Esophagus squamous epithelium (tissue), 5 donors: ENCODE data around the gene CAMTA1. TPM values are rescaled to one million over a fixed set of nuclear protein-coding genes. Genes with fewer than 3 reads are reported as not detected.

Source experiments
- DNase-seq: peaks from one replicate; lab custom pipeline; 2025; lab: John Stamatoyannopoulos, UW
- H3K27ac ChIP-seq, 4 donors: fragments of 200-600 bp; sonication (generic); one replicate each; pipeline ENCODE4 v1.5.1; 2016 to 2019; ENCODE audit warnings: mild to moderate bottlenecking in 1 of 4
- H3K27me3 ChIP-seq, 4 donors: fragments of 200-600 bp; sonication (generic); 1 replicate in 3 of 4; 2 replicates in 1 of 4; pipeline versions ENCODE4 v1.5.1 to v1.6.0; 2017 to 2021; ENCODE audit warnings: antibody characterized with exemption in 1 of 4
- H3K36me3 ChIP-seq, 3 donors: fragments of 200-600 bp; sonication (generic); one replicate each; pipeline ENCODE4 v1.5.1; 2016 to 2019
- H3K4me1 ChIP-seq, 3 donors: fragments of 200-600 bp; sonication (generic); one replicate each; pipeline ENCODE4 v1.5.1; 2017 to 2019
- H3K4me3 ChIP-seq, 4 donors: fragments of 200-600 bp; sonication (generic); 1 replicate in 3 of 4; 2 replicates in 1 of 4; pipeline ENCODE4 v1.5.1; 2016 to 2019; ENCODE audit warnings: mild to moderate bottlenecking in 2 of 4, moderate library complexity in 1 of 4
- H3K9me3 ChIP-seq, 3 donors: fragments of 200-600 bp; sonication (generic); one replicate each; pipeline ENCODE4 v1.5.1; 2016 to 2019
- CTCF ChIP-seq, 6 experiments: fragments of 450-650 bp in 4 of 6; fragments of 200-600 bp in 2 of 6; sonication (generic) in 2 of 6; IDR thresholded peaks; one replicate each; pipeline ENCODE4 v1.5.1; 2016 to 2019; ENCODE audit warnings: antibody characterized with exemption in 6 of 6, mild to moderate bottlenecking in 4 of 6, moderate library complexity in 4 of 6
- POLR2A ChIP-seq, 4 donors: fragments of 450-650 bp; IDR thresholded peaks; one replicate each; pipeline ENCODE4 v1.6.1; 2017; ENCODE audit warnings: antibody characterized with exemption in 4 of 4, mild to moderate bottlenecking in 4 of 4, moderate library complexity in 3 of 4
- WGBS, 2 donors: methylation state at CpG; one replicate each; pipeline ENCODE4 v1.1.5; 2018; 5-methylcytosine and 5-hydroxymethylcytosine counted together
- intact Hi-C: fragments of 100-400 bp; cut with DNase I; formaldehyde crosslinking; loops from one replicate; pipeline ENCODE4 v1.15.0; 2022
- total RNA-seq, 4 donors: library from RNA; depleted of rRNA; stranded (reverse); fragments of >200 nt; gene quantifications; one replicate each; pipeline ENCODE4 v1.1.0, GENCODE V29; 2016
- donor health status: DM: yes; HTN: yes; CAD: no.

The CAMTA1 gene
- total RNA-seq, 4 donors from 2014 or later: 31.3 to 77.4 (median 45.9) TPM

- H3K4me1 ChIP-seq: no peaks in the 10 kb centered on the region
- intact Hi-C loops: no loop called here
Observed at GRCh38 chr1:7620196-7620595, 834.9 kb downstream of the CAMTA1 start.

GRCh38 chr1:7621334-7622219 is 836.3 kb downstream of the CAMTA1 start:
- 49 to 52% methylated on average over 16 to 20 of the region's 24 CpGs for WGBS, 2 donors
- TF ChIP-seq POLR2A (IDR thresholded peaks at IDR 0.05) (no peak), CTCF (IDR thresholded peaks at IDR 0.05) (no peak)
- peaks cover 0 to 66% (median 0%) of the 10 kb centered on the region in 4 donors for H3K27me3 ChIP-seq
- no peak for DNase-seq
- intact Hi-C loops: no loop called here
- no peak overlapping the region for H3K27ac ChIP-seq
- no peak overlapping the region for H3K4me3 ChIP-seq
- H3K36me3 ChIP-seq: no peaks in the 10 kb centered on the region
- no peaks in the 10 kb centered on the region for H3K9me3 ChIP-seq
- no peaks in the 10 kb centered on the region for H3K4me1 ChIP-seq

More at GRCh38 chr1:7620196-7620595, 834.9 kb downstream of the CAMTA1 start:
- WGBS, 2 donors: 56 to 73% methylated on average over 3 to 4 of the region's 4 CpGs
- TF ChIP-seq CTCF (IDR thresholded peaks at IDR 0.05) (no peak), POLR2A (IDR thresholded peaks at IDR 0.05) (no peak)
- H3K4me3 ChIP-seq: no peak overlapping the region
- peaks cover 0 to 54% (median 0%) of the 10 kb centered on the region in 4 donors for H3K27me3 ChIP-seq
- no peak overlapping the region for H3K27ac ChIP-seq
- H3K9me3 ChIP-seq: no peaks in the 10 kb centered on the region
- no peaks in the 10 kb centered on the region for H3K36me3 ChIP-seq
- no peak for DNase-seq

GRCh38 chr1:7623842-7624241 is 838.6 kb downstream of the CAMTA1 start:
- no peak for DNase-seq
- Histone ChIP-seq H3K27ac (no peak overlapping the region), H3K9me3 (no peaks in the 10 kb centered on the region), H3K36me3 (no peaks in the 10 kb centered on the region), H3K4me3 (no peak overlapping the region), H3K4me1 (no peaks in the 10 kb centered on the region), H3K27me3 (peaks cover 0 to 88% (median 0%) of the 10 kb centered on the region in 4 donors)
- TF ChIP-seq CTCF (IDR thresholded peaks at IDR 0.05) (no peak), POLR2A (IDR thresholded peaks at IDR 0.05) (no peak)
- intact Hi-C loops: no loop called here
- WGBS, 2 donors: 69 to 78% methylated on average over 5 to 8 of the region's 8 CpGs

- no peaks in the 10 kb centered on the region for H3K4me1 ChIP-seq
- no peaks in the 10 kb centered on the region for H3K9me3 ChIP-seq
- intact Hi-C loops: no loop called here
- peaks cover 0 to 90% (median 0%) of the 10 kb centered on the region in 4 donors for H3K27me3 ChIP-seq
- no peak overlapping the region for H3K4me3 ChIP-seq
- no peak for DNase-seq
- no peak overlapping the region for H3K27ac ChIP-seq
- 63 to 77% methylated on average over 5 to 6 of the region's 7 CpGs for WGBS, 2 donors
- no peaks in the 10 kb centered on the region for H3K36me3 ChIP-seq
- no peak for TF ChIP-seq CTCF (IDR thresholded peaks at IDR 0.05)
- no peak for TF ChIP-seq POLR2A (IDR thresholded peaks at IDR 0.05)
Observed at GRCh38 chr1:7624791-7625355, 839.6 kb downstream of the CAMTA1 start.

GRCh38 chr1:7625401-7625800 is 840.1 kb downstream of the CAMTA1 start:
- intact Hi-C loops: no loop called here
- 75% methylated on average over 10 of the region's 12 CpGs; no CpG with 5 or more reads in 1 of the 2 donors for WGBS, 2 donors
- Histone ChIP-seq H3K9me3 (no peaks in the 10 kb centered on the region), H3K4me3 (no peak overlapping the region), H3K27ac (no peak overlapping the region), H3K27me3 (peaks cover 0 to 90% (median 0%) of the 10 kb centered on the region in 4 donors), H3K4me1 (no peaks in the 10 kb centered on the region), H3K36me3 (no peaks in the 10 kb centered on the region)
- DNase-seq: no peak
- TF ChIP-seq CTCF (IDR thresholded peaks at IDR 0.05) (no peak), POLR2A (IDR thresholded peaks at IDR 0.05) (no peak)
